WERI-Rb-1 (cell line): ENCODE measurements around the gene ADGRG1.

ENCODE experiments used
- DNase-seq: peaks from one replicate; pipeline ENCODE4 v3.0.0-alpha.2; 2020
- H3K27ac ChIP-seq: fragments of 250-450 bp; sonication (Bioruptor Pico); 2 replicates; pipeline ENCODE4 v1.5.1; 2020; ENCODE audit warnings: mild to moderate bottlenecking, moderate library complexity
- H3K27me3 ChIP-seq: fragments of 250-450 bp; sonication (Bioruptor Pico); 2 replicates; pipeline ENCODE4 v1.5.1; 2021; ENCODE audit warnings: mild to moderate bottlenecking, low read depth, moderate library complexity; ENCODE audit not compliant: insufficient read depth, severe bottlenecking
- H3K36me3 ChIP-seq: fragments of 250-450 bp; sonication (Bioruptor Pico); 2 replicates; pipeline ENCODE4 v1.5.1; 2020; ENCODE audit warnings: mild to moderate bottlenecking, moderate library complexity
- H3K4me3 ChIP-seq: 2 replicates; pipeline ENCODE4 v1.5.1; 2011; ENCODE audit warnings: low read depth, mild to moderate bottlenecking, control low read depth, low read length
- H3K9me3 ChIP-seq: fragments of 250-450 bp; sonication (Bioruptor Pico); 2 replicates; pipeline ENCODE4 v1.5.1; 2021; ENCODE audit warnings: mild to moderate bottlenecking, moderate library complexity; ENCODE audit not compliant: severe bottlenecking
- TF ChIP-seq, protein P1 (sequence below): IDR thresholded peaks from 2 replicates; pipeline ENCODE4 v1.5.1; 2011; ENCODE audit warnings: low read depth, mild to moderate bottlenecking, control low read depth, inconsistent platforms, low read length

The ADGRG1 gene

DNA sequence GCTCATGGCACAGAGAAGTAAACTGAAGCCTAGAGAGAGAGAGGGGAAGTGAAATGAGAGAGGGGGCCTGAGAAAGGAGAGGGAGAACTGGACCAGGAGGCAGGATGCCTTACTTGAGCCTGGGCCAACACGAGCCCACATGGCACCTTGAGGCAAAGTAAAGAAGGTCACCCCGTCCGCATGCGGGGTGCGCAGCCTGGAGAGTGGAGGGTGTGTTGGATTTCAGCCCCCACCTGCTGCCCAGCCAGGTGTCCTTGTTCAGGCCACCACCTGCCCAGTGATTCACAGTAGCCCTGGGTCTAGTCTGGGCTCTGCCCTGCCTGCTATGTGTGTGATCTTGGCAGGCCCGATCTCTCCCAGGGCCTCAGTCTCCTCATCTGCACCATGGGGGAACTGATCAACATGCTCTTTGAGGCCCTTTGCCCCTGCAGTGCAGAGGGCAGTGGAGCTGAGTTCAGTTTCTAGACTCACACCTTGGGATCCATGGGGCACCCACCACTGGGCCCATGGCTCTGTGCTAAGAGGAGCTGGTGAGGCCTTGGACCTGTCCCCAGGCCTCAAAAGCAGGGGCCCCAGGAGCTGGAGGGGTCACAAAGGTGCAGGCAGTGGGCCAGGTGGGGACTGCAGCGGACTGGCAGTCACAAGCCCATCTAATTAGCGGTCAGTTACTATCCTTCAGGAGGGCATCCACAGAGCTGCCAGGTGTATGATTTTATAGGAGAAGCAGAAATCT lies 56.4 kb downstream of the ADGRG1 start:
- no peaks in the 10 kb centered on the region for H3K9me3 ChIP-seq

DNA sequence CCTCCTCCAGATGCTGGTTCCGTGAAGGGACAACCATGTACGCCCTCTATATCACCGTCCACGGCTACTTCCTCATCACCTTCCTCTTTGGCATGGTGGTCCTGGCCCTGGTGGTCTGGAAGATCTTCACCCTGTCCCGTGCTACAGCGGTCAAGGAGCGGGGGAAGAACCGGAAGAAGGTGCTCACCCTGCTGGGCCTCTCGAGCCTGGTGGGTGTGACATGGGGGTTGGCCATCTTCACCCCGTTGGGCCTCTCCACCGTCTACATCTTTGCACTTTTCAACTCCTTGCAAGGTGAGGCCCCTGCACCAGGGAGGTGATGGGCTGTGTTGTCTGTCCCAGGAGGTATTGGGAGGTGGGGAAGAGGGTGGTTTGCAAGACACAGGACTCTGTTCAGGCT lies 57.2 kb downstream of the ADGRG1 start:
- no peak for DNase-seq
- Histone ChIP-seq H3K27me3 (no peaks in the 10 kb centered on the region), H3K9me3 (no peaks in the 10 kb centered on the region), H3K36me3 (no peaks in the 10 kb centered on the region), H3K4me3 (no peak overlapping the region), H3K27ac (no peak overlapping the region)
- TF ChIP-seq, protein P1, sequence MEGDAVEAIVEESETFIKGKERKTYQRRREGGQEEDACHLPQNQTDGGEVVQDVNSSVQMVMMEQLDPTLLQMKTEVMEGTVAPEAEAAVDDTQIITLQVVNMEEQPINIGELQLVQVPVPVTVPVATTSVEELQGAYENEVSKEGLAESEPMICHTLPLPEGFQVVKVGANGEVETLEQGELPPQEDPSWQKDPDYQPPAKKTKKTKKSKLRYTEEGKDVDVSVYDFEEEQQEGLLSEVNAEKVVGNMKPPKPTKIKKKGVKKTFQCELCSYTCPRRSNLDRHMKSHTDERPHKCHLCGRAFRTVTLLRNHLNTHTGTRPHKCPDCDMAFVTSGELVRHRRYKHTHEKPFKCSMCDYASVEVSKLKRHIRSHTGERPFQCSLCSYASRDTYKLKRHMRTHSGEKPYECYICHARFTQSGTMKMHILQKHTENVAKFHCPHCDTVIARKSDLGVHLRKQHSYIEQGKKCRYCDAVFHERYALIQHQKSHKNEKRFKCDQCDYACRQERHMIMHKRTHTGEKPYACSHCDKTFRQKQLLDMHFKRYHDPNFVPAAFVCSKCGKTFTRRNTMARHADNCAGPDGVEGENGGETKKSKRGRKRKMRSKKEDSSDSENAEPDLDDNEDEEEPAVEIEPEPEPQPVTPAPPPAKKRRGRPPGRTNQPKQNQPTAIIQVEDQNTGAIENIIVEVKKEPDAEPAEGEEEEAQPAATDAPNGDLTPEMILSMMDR = no peak

More for the DNA sequence above, 56.4 kb downstream of the ADGRG1 start:
- Histone ChIP-seq H3K27ac (no peak overlapping the region), H3K27me3 (no peaks in the 10 kb centered on the region), H3K36me3 (no peaks in the 10 kb centered on the region), H3K4me3 (no peak overlapping the region)
- DNase-seq = no peak
- TF ChIP-seq, protein P1 = no peak

DNA sequence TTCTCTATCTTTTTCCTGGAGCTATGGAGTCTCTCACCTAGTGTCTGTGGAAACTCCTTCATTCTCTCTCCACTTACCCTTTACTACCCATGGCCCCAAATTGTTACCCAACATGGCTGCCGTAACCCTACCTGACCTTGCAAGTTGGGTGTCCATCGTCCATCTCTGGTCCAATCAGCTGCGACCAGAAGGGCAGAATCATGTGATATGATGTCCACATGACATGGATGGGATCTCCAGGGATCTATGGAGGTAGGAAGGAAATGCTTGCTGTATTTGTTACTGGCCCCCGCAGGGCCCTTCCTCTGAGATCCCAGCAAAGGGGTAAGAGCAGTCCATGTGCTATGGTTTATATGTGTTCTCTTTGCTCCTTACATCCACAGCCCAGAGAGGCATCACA lies 58.1 kb downstream of the ADGRG1 start:
- TF ChIP-seq, protein P1 = no peak
- H3K27ac ChIP-seq = no peak overlapping the region
- no peaks in the 10 kb centered on the region for H3K9me3 ChIP-seq
- no peaks in the 10 kb centered on the region for H3K27me3 ChIP-seq
- no peak for DNase-seq
- no peak overlapping the region for H3K4me3 ChIP-seq
- H3K36me3 ChIP-seq = no peaks in the 10 kb centered on the region

DNA sequence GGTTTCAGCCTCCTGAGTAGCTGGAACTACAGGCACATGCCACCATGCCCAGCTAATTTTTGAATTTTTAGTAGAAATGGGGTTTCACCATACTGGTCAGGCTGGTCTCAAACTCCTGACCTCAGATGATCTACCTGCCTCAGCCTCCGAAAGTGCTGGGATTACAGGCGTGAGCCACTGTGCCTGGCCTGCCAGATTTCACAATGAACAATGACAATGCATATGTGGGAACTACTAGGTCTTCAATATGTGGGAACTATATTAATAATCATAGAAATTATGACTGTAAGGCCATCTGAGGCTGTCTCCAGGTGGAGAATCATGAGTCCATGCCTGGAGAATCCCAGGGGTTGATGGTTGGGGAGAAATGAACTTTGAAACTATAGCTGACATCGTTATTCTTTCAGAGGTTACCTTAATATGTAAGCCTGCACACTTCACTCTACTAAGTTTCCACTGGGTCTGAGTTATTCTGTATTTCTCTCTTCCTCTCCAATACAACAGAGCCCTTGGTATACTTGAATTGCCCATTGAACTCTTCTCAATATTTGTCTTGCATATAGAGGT lies 59.0 kb downstream of the ADGRG1 start:
- Histone ChIP-seq H3K27ac (no peak overlapping the region), H3K27me3 (no peaks in the 10 kb centered on the region), H3K9me3 (no peaks in the 10 kb centered on the region), H3K36me3 (no peaks in the 10 kb centered on the region), H3K4me3 (no peak overlapping the region)
- no peak for DNase-seq
- TF ChIP-seq, protein P1 = no peak

DNA sequence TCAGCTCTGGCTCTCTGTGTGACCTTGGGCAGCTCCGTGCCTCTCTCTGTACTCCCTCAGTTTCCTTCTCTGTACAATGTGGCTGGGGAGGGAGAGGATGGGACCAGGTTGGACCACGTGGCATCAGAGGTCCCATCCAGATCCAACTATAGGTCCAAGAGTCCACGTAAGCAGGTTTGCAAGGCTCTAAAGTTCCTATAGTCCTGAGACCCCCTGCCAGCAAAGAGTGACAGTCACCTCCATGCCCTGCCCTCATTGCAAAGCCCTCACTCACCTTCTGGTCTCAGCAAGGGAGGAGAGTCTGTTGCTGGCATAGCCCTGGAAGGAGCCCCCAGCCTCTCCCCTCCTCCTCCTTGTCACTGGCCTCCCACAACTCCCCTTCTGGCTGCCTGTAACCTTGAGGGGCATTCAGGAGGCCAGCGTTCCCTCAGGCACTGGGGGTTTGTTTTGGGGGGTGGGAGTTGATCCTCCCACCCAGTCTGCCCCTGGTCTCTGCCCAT lies 60.1 kb downstream of the ADGRG1 start:
- no peaks in the 10 kb centered on the region for H3K9me3 ChIP-seq
- no peaks in the 10 kb centered on the region for H3K27me3 ChIP-seq
- no peaks in the 10 kb centered on the region for H3K36me3 ChIP-seq
- TF ChIP-seq, protein P1 = no peak
- H3K4me3 ChIP-seq = no peak overlapping the region
- no peak for DNase-seq
- H3K27ac ChIP-seq = no peak overlapping the region
